Inflammatory macrophage treated with lipopolysaccharide for 1 hour (primary cell): ENCODE measurements around the gene ARL16.

Source experiments
- DNase-seq, 2 donors: peaks; one replicate each; pipeline ENCODE4 v3.0.0-alpha.2; 2020 to 2022

The ARL16 gene

GRCh38 chr17:81712468-81713003 lies 28.9 kb upstream of the ARL16 start:
- DNase-seq, result peak in 1 of 2 donors; percentile 3

- DNase-seq, result peak; percentile 50 to 77
Observed at GRCh38 chr17:81711814-81712467, 28.3 kb upstream of the ARL16 start, which contains the start of gene SLC25A10. Gene SLC25A10, plus strand, starts transcription at chr17:81712284. Its CDS starts 143 bp downstream, at chr17:81712427.

GRCh38 chr17:81710514-81711308 lies 27.1 kb upstream of the ARL16 start:
- peak; percentile 14 to 19 for DNase-seq

GRCh38 chr17:81708739-81709185 lies 25.2 kb upstream of the ARL16 start:
- DNase-seq, result no peak

- no peak for DNase-seq
Observed at GRCh38 chr17:81707725-81708646, 24.4 kb upstream of the ARL16 start.

- DNase-seq, result no peak
Observed at GRCh38 chr17:81706757-81707624, 23.4 kb upstream of the ARL16 start.

GRCh38 chr17:81706232-81706611 lies 22.6 kb upstream of the ARL16 start:
- no peak for DNase-seq

GRCh38 chr17:81705518-81706231 lies 22.1 kb upstream of the ARL16 start:
- no peak for DNase-seq

- DNase-seq, result no peak
Observed at GRCh38 chr17:81703747-81704654, 20.4 kb upstream of the ARL16 start.

- DNase-seq, result peak; percentile 84 to 95
Observed at GRCh38 chr17:81702934-81703746, 19.5 kb upstream of the ARL16 start, which contains the start of gene MRPL12. Gene MRPL12, plus strand, starts transcription at chr17:81703367. Its CDS starts 135 bp downstream, at chr17:81703502.

- no peak for DNase-seq
Observed at GRCh38 chr17:81701288-81702071, 17.9 kb upstream of the ARL16 start.

GRCh38 chr17:81700353-81701287 lies 17.0 kb upstream of the ARL16 start:
- DNase-seq, result no peak

- DNase-seq, result no peak
Observed at GRCh38 chr17:81697261-81698044, 13.9 kb upstream of the ARL16 start.

- DNase-seq, result no peak
Observed at GRCh38 chr17:81696218-81696941, 12.8 kb upstream of the ARL16 start.

GRCh38 chr17:81695801-81696200 lies 12.2 kb upstream of the ARL16 start:
- no peak for DNase-seq
